PC-3 (cell line): ENCODE results near the gene CD4. TPM values are rescaled to one million over a fixed set of nuclear protein-coding genes. Genes with fewer than 3 reads are reported as not detected.

Experiments
- ATAC-seq: fragments of 200-7000 bp; cut with Tn5 transposase; 2 replicates; pipeline ENCODE4 v1.9.1; 2020; ENCODE audit warnings: mild to moderate bottlenecking, moderate library complexity
- BruUV-seq: library from RNA; stranded (reverse); fragments of 400-500 nt; replicated peaks from 2 replicates; lab custom pipeline; 2021; lab: Mats Ljungman, UMichigan
- CTCF ChIA-PET: fragments of 300-600 bp; sonication (Branson Sonifier 250); formaldehyde crosslinking; loops from one replicate; lab custom pipeline; 2022; ENCODE audit warnings: antibody characterized with exemption; lab: Charles Lee
- POLR2A ChIA-PET: fragments of 300-600 bp; sonication (Branson Sonifier 250); formaldehyde crosslinking; loops from one replicate; lab custom pipeline; 2022; ENCODE audit warnings: antibody characterized with exemption; ENCODE audit not compliant: unreplicated experiment; lab: Charles Lee
- DNase-seq: peaks from one replicate; pipeline ENCODE4 v3.0.0-alpha.2; 2015
- H2AFZ ChIP-seq: fragments of 300-600 bp; sonication (generic); 2 replicates; pipeline ENCODE4 v1.6.0; 2016; ENCODE audit warnings: antibody characterized with exemption, low read length
- H3F3A ChIP-seq: fragments of 300-600 bp; sonication (generic); one replicate; pipeline ENCODE4 v1.6.0; 2017; ENCODE audit warnings: antibody characterized with exemption, low read length, control low read depth, mild to moderate bottlenecking; ENCODE audit not compliant: unreplicated experiment
- H3K27ac ChIP-seq: fragments of 300-600 bp; sonication (generic); 2 replicates; pipeline ENCODE4 v1.5.1; 2016; ENCODE audit warnings: mild to moderate bottlenecking, low read length
- H3K27me3 ChIP-seq: fragments of 300-600 bp; sonication (generic); 2 replicates; pipeline ENCODE4 v1.6.1; 2016; ENCODE audit warnings: low read length, mixed read lengths
- H3K36me3 ChIP-seq: fragments of 300-600 bp; sonication (generic); 2 replicates; pipeline ENCODE4 v1.6.1; 2016; ENCODE audit warnings: low read depth, mixed run types, low read length, mixed read lengths
- H3K4me1 ChIP-seq: fragments of 300-600 bp; sonication (generic); 2 replicates; pipeline ENCODE4 v1.5.1; 2016; ENCODE audit warnings: low read length; ENCODE audit not compliant: insufficient read depth
- H3K4me2 ChIP-seq: fragments of 300-600 bp; sonication (generic); 2 replicates; pipeline ENCODE4 v1.6.0; 2016; ENCODE audit warnings: low read length
- H3K4me3 ChIP-seq: fragments of 300-600 bp; sonication (generic); 2 replicates; pipeline ENCODE4 v1.5.1; 2016; ENCODE audit warnings: mild to moderate bottlenecking, low read length, mixed read lengths
- H3K79me2 ChIP-seq: fragments of 300-600 bp; sonication (generic); 2 replicates; pipeline ENCODE4 v1.6.1; 2017; ENCODE audit warnings: low read length, mixed read lengths
- H3K9ac ChIP-seq: fragments of 300-600 bp; sonication (generic); 2 replicates; pipeline ENCODE4 v1.6.0; 2016; ENCODE audit warnings: mild to moderate bottlenecking, low read length
- H3K9me2 ChIP-seq: fragments of 300-600 bp; sonication (generic); replicated peaks from 2 replicates; pipeline ENCODE4 v1.6.1; 2016; ENCODE audit warnings: mixed run types, low read length, mixed read lengths
- H3K9me3 ChIP-seq: fragments of 300-600 bp; sonication (generic); 2 replicates; pipeline ENCODE4 v1.6.1; 2016; ENCODE audit warnings: low read length, mixed read lengths
- H4K20me1 ChIP-seq: fragments of 300-600 bp; sonication (generic); 2 replicates; pipeline ENCODE4 v1.6.1; 2016; ENCODE audit warnings: low read length, mixed read lengths
- EZH2 ChIP-seq: fragments of 300-600 bp; sonication (generic); IDR thresholded peaks from one replicate; pipeline ENCODE4 v1.6.1; 2017; ENCODE audit warnings: antibody characterized with exemption, mild to moderate bottlenecking, low read length; ENCODE audit not compliant: unreplicated experiment
- EZH2phosphoT487 ChIP-seq: fragments of 300-600 bp; sonication (generic); IDR thresholded peaks from 2 replicates; pipeline ENCODE4 v1.6.1; 2018; ENCODE audit warnings: mild to moderate bottlenecking, antibody characterized with exemption, low read length, borderline replicate concordance
- intact Hi-C: fragments of 100-400 bp; cut with micrococcal nuclease; formaldehyde crosslinking; loops from 2 replicates; pipeline ENCODE4 v1.9.0; 2023
- total RNA-seq: library from RNA; depleted of rRNA; stranded (reverse); fragments of >200 nt; gene quantifications from 2 replicates; pipeline ENCODE4 v1.2.3, GENCODE V29; 2014
- TF ChIP-seq, protein P1 (sequence below): fragments of 300-600 bp; sonication (generic); conservative IDR thresholded peaks from 2 replicates; pipeline ENCODE4 v1.5.1; 2017; ENCODE audit warnings: antibody characterized with exemption, low read depth, mild to moderate bottlenecking, low read length

Gene CD4
- total RNA-seq, 1 experiment from 2014 or later = not detected

DNA sequence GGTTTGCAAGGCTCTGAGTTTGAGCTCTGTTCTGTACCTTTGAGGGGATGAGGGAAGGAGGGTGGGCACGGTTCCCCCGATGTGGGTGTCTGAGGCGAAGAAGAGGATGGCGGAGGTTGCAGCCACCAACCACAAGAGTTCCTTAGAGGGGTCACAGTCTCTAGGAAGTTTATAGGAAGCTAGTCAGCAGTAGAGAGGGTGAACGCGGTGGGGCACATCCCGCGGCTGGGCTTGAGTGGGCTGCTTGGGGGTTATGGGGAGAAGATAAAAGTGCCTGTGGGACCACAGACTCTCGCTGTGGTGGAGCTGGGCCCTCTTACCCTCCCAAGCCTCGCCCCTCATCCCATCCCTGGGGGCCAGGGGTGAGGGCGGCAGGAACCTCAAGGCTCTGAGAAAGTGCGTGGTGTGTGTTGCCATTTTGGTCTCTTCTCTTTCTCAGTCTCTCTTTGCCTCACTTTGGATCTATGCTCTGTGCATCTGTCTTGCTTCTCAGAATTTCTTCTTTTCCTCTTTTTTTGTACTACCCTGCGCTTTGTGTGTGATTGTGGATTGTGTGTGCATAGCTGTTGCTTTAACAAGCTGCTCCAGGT lies 2.7 kb downstream of the CD4 start:
- Histone ChIP-seq H3K79me2 (no peaks in the 10 kb centered on the region), H3K27me3 (no peaks in the 10 kb centered on the region), H3K4me2 (no peak overlapping the region), H3K27ac (no peak overlapping the region), H3F3A (no peaks in the 10 kb centered on the region), H2AFZ (0 out of 2 replicates have a peak overlapping the region, but pooled peaks have one; percentile 34), H3K36me3 (no peaks in the 10 kb centered on the region), H3K4me3 (no peak overlapping the region), H3K9me3 (no peaks in the 10 kb centered on the region), H3K9ac (no peak overlapping the region), H3K9me2 (no peaks in the 10 kb centered on the region), H4K20me1 (no peaks in the 10 kb centered on the region), H3K4me1 (no peaks in the 10 kb centered on the region)
- BruUV-seq = no TSS peak
- intact Hi-C loops = no loop called here
- DNase-seq (no peak), ATAC-seq (no peak)
- POLR2A ChIA-PET = no interaction called here
- CTCF ChIA-PET = no interaction called here
- TF ChIP-seq EZH2phosphoT487 = no peak
- TF ChIP-seq, protein P1, sequence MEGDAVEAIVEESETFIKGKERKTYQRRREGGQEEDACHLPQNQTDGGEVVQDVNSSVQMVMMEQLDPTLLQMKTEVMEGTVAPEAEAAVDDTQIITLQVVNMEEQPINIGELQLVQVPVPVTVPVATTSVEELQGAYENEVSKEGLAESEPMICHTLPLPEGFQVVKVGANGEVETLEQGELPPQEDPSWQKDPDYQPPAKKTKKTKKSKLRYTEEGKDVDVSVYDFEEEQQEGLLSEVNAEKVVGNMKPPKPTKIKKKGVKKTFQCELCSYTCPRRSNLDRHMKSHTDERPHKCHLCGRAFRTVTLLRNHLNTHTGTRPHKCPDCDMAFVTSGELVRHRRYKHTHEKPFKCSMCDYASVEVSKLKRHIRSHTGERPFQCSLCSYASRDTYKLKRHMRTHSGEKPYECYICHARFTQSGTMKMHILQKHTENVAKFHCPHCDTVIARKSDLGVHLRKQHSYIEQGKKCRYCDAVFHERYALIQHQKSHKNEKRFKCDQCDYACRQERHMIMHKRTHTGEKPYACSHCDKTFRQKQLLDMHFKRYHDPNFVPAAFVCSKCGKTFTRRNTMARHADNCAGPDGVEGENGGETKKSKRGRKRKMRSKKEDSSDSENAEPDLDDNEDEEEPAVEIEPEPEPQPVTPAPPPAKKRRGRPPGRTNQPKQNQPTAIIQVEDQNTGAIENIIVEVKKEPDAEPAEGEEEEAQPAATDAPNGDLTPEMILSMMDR = no peak
- TF ChIP-seq EZH2 = no peak

DNA sequence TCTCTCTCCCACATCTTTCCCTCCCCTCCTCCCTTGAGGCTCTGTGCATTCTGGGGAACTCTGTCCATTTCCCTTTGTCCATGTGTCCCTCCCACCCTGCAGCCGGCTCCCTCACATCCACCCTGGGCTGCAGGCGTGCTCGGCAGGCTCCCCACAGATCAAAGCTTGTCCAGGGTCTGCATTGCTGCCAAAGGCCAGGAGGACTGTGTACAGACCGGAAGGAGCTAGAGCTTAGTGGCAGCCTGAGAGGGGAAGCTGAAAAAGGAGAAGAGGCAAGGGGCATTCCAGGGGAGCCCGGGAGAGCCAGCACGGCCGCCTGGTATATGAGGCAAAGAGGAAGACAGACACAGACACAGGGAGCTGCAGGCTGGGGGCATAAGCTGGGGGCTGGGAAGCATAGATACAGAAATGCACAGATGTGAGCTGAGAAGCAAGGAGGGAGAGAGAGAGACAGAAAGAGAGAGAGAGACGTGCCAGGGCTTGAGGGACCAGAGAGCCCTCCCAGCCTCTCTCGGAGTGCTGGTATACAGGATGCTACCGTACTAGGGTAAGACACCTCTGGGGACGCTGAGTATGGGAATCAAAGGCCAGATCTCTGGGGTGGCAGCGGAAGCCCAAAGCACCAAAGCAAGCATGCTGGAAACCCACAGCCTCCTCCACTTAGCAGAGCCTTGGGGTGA lies 3.3 kb downstream of the CD4 start:
- Histone ChIP-seq H3K4me2 (no peak overlapping the region), H3K27ac (no peak overlapping the region), H3K36me3 (no peaks in the 10 kb centered on the region), H3K4me3 (no peak overlapping the region), H3K9me3 (no peaks in the 10 kb centered on the region), H3K27me3 (no peaks in the 10 kb centered on the region), H3K4me1 (no peaks in the 10 kb centered on the region), H3K79me2 (no peaks in the 10 kb centered on the region), H2AFZ (0 out of 2 replicates have a peak overlapping the region, but pooled peaks have one; percentile 34), H3F3A (no peaks in the 10 kb centered on the region), H3K9ac (no peak overlapping the region), H4K20me1 (no peaks in the 10 kb centered on the region), H3K9me2 (no peaks in the 10 kb centered on the region)
- DNase-seq (no peak), ATAC-seq (no peak)
- TF ChIP-seq, protein P1 = no peak
- TF ChIP-seq EZH2phosphoT487 (no peak), EZH2 (no peak)
- CTCF ChIA-PET = no interaction called here
- intact Hi-C loops = no loop called here
- POLR2A ChIA-PET = no interaction called here
- no TSS peak for BruUV-seq

DNA sequence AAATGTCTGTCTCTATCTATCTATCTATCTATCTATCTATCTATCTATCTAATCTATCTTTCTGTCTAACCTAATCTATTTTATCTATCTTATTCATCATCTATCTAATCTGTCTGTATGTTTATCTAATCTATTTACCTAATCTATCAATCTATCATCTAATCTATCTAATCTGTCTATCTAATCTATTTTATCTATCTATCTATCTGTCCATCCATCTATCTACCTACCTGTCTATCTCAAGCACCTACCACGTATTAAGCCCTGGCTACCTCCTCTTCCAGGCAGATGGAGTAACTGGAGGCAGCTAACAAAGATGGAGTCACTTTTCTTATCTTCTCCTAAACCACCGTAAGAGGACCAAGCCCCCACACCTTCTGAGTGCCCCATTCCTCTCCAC lies 5.8 kb downstream of the CD4 start:
- H3K4me2 ChIP-seq = no peak overlapping the region
- ChIA-PET POLR2A (no interaction called here), CTCF (no interaction called here)
- H3K4me1 ChIP-seq = no peaks in the 10 kb centered on the region
- no peaks in the 10 kb centered on the region for H3F3A ChIP-seq
- no peak for DNase-seq
- H3K9me2 ChIP-seq = no peaks in the 10 kb centered on the region
- no peaks in the 10 kb centered on the region for H3K27me3 ChIP-seq
- H3K79me2 ChIP-seq = no peaks in the 10 kb centered on the region
- TF ChIP-seq EZH2 = no peak
- TF ChIP-seq EZH2phosphoT487 = no peak
- TF ChIP-seq, protein P1 = no peak
- no peaks in the 10 kb centered on the region for H4K20me1 ChIP-seq
- no peaks in the 10 kb centered on the region for H3K36me3 ChIP-seq
- no TSS peak for BruUV-seq
- ATAC-seq = no peak
- intact Hi-C loops = no loop called here
- H3K27ac ChIP-seq = no peak overlapping the region
- no peak overlapping the region for H2AFZ ChIP-seq
- H3K9me3 ChIP-seq = no peaks in the 10 kb centered on the region
- no peak overlapping the region for H3K4me3 ChIP-seq
- no peak overlapping the region for H3K9ac ChIP-seq
